ENCODE results near the gene SCART1. TPM values are rescaled to one million over a fixed set of nuclear protein-coding genes. Genes with fewer than 3 reads are reported as not detected.

SCART1 gene
- total RNA-seq, 3 donors from 2014 or later: 2.5 to 4.8 (median 3.7) TPM

- H3K4me3 ChIP-seq: no peak overlapping the region
- ATAC-seq (no peak), DNase-seq (no peak)
- no peaks in the 10 kb centered on the region for H3K9me3 ChIP-seq
- TF ChIP-seq CTCF (IDR thresholded peaks at IDR 0.05): no peak
- intact Hi-C loops (cut with DNase I, micrococcal nuclease): no loop called here
- H3K36me3 ChIP-seq (ENCODE audit: low read depth): no peaks in the 10 kb centered on the region
- no peaks in the 10 kb centered on the region for H3K4me1 ChIP-seq (ENCODE audit: low read depth)
These were observed 8.1 kb downstream of the SCART1 start for GRCh38 chr10:133461841-133462240.

DNA sequence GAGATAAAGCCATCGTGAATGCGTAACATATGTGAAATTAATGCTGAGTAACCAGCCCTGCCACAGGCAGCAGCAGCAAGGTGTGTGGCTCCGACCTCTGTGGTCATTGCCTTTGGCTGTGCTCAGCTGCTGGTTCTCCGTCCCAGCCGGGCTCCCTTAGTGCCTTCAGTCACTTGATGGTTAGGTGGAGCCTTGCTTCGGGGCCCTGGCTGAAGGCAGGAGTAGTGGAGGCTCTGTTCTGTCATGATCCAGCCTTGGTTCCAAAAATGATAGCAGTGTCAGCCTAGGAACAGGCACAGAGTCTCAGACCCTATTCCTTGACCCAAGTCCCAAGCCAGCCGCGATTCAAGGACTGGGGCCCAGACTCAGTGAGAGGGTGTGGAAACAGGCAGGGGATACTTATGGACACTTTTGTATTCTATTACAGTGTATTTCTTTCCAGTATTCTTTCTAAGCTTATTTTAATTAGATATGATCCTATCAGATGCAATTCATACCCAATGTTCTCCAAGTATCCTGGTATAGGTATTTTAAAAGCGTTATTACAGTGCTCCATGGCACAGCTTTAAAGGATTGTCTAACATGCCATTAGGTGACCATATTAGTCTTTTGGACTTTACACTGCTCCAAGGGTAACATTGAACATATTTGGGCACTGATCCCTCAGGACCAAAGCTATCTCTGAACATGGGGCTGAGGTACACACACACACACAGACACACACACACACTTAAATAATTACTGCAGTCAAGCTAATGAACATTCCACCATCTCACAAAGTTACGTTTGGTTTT lies 9.0 kb downstream of the SCART1 start:
- H3K4me3 ChIP-seq: no peak overlapping the region
- DNase-seq (no peak), ATAC-seq (no peak)
- no peaks in the 10 kb centered on the region for H3K9me3 ChIP-seq
- intact Hi-C loops (cut with DNase I, micrococcal nuclease): no loop called here
- TF ChIP-seq CTCF (IDR thresholded peaks at IDR 0.05): no peak
- no peaks in the 10 kb centered on the region for H3K36me3 ChIP-seq (ENCODE audit: low read depth)
- no peaks in the 10 kb centered on the region for H3K4me1 ChIP-seq (ENCODE audit: low read depth)

DNA sequence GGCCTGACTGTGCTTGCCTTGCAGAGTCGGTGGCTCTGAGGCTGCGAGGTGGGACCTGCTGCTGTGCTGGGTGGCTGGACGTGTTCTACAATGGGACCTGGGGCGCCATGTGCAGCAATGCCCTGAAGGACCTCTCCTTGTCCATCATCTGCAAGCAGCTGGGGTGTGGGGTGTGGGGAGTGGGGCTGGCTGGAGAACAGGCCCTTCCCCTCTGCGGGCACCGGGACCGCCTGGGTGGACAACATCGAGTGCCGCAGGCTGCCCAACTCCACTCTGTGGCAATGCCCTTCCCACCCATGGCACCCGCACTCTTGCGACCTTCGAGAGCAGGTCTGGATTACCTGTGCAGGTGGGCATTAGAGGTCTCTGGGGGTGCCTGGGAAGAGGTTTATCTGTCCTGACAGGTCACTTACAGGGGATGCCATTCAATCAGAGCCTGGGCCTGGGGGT lies 10.9 kb downstream of the SCART1 start:
- no peak for ATAC-seq

DNA sequence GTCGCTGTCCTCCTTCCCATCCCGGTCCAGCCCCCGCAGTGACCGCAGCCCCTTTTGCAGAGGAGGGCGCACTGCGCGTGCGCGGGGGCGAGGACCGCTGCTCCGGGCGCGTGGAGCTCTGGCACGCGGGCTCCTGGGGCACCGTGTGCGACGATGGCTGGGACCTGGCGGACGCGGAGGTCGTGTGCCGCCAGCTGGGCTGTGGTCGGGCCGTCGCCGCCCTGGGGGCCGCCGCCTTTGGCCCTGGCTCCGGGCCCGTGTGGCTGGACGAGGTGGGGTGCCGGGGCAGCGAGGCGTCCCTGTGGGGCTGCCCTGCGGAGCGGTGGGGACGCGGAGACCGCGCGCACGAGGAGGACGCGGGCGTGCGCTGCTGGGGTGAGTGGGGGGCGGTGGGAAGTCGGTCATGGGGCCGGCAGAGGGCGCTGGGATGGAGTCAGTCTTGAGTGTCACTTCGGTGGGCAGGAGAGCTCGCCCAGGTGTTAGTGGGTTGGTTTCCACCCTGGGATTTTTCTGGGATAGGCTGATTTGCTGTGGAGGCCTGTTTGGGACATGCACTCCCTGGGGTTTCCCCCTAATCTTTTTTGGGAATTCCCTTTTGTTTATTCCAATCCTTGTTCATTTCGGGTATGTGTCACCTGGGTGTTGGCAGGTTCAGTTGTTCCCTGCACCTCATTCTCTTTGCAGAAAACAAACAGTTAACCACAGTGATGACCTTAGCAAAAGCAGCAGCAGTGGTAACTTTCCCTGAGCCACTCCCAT lies 11.6 kb downstream of the SCART1 start:
- no peak for DNase-seq
- ATAC-seq: no peak

More for the DNA sequence above, 10.9 kb downstream of the SCART1 start:
- Histone ChIP-seq H3K4me3 (no peak overlapping the region), H3K9me3 (no peaks in the 10 kb centered on the region), H3K4me1 (ENCODE audit: low read depth) (no peaks in the 10 kb centered on the region), H3K36me3 (ENCODE audit: low read depth) (no peaks in the 10 kb centered on the region)
- intact Hi-C loops (cut with DNase I, micrococcal nuclease): no loop called here
- DNase-seq: no peak
- no peak for TF ChIP-seq CTCF (IDR thresholded peaks at IDR 0.05)

DNA sequence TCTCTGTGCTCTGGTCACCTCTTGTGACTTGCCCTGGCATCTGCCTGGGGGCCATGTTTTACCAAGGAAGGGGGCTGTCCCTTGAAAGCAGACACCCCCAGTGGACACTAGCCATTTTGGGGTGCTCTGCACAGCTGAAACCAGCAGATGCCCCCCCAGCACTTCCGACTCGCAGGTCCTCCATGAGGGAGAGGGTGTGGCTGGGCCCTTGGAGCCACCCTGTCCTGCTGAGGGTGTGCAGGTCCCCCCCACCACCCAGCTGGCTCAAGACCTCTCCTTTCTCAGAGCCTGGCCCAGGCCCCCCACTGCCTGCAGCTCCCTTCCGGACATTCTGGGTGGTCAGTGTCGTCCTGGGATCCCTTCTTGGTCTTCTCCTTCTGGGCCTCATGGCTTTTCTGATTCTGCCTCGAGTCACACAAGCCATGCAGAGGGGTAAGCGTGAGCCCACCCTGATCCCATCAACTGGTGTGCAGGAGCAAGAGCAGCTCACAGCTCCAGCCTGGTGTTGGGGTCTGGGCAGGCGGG lies 12.3 kb downstream of the SCART1 start:
- DNase-seq: no peak
- intact Hi-C loops (cut with DNase I, micrococcal nuclease): no loop called here

More for the DNA sequence above, 11.6 kb downstream of the SCART1 start:
- Histone ChIP-seq H3K4me3 (no peak overlapping the region), H3K36me3 (ENCODE audit: low read depth) (no peaks in the 10 kb centered on the region), H3K4me1 (ENCODE audit: low read depth) (no peaks in the 10 kb centered on the region), H3K9me3 (no peaks in the 10 kb centered on the region)
- intact Hi-C loops (cut with DNase I, micrococcal nuclease): no loop called here
- no peak for TF ChIP-seq CTCF (IDR thresholded peaks at IDR 0.05)

More for the DNA sequence above, 12.3 kb downstream of the SCART1 start:
- no peaks in the 10 kb centered on the region for H3K4me1 ChIP-seq (ENCODE audit: low read depth)
- no peaks in the 10 kb centered on the region for H3K36me3 ChIP-seq (ENCODE audit: low read depth)
- ATAC-seq: no peak
- TF ChIP-seq CTCF (IDR thresholded peaks at IDR 0.05): no peak
- no peak overlapping the region for H3K4me3 ChIP-seq
- no peaks in the 10 kb centered on the region for H3K9me3 ChIP-seq

Data from mucosa of descending colon (tissue), 3 donors.